GM15510 (cell line): ENCODE results near the gene PEMT.

Experiments used
- POLR2A ChIP-seq: IDR thresholded peaks from 3 replicates; pipeline ENCODE4 v1.6.1; 2011; ENCODE audit warnings: borderline replicate concordance; ENCODE audit not compliant: insufficient read length; ENCODE audit errors: extremely low read depth

PEMT gene

GRCh38 chr17:17535957-17536356 lies 55.6 kb downstream of the PEMT start:
- TF ChIP-seq POLR2A = no peak

- no peak for TF ChIP-seq POLR2A
Measured at GRCh38 chr17:17533901-17534441, 57.5 kb downstream of the PEMT start.

DNA sequence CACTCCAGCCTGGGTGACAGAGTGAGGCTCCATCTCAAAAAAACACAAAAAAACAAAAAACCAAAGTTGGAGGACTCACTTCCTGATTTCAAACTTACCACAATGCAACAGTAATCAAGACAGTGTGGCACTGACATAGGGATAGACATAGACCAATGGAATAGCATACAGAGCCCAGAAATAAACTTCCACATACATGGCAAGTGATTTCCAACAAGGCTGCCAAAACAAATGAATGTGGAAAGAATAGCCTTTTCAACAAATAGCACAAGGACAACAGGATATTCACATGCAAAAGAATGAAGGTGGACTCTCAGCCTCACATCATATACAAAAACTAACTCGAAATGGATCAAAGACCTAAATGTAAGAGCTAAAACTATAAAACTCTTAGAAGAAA lies 58.5 kb downstream of the PEMT start:
- no peak for TF ChIP-seq POLR2A

- TF ChIP-seq POLR2A = no peak
Measured at GRCh38 chr17:17531156-17531555, 60.4 kb downstream of the PEMT start.

- no peak for TF ChIP-seq POLR2A
Measured at GRCh38 chr17:17528696-17529652, 62.5 kb downstream of the PEMT start.

DNA sequence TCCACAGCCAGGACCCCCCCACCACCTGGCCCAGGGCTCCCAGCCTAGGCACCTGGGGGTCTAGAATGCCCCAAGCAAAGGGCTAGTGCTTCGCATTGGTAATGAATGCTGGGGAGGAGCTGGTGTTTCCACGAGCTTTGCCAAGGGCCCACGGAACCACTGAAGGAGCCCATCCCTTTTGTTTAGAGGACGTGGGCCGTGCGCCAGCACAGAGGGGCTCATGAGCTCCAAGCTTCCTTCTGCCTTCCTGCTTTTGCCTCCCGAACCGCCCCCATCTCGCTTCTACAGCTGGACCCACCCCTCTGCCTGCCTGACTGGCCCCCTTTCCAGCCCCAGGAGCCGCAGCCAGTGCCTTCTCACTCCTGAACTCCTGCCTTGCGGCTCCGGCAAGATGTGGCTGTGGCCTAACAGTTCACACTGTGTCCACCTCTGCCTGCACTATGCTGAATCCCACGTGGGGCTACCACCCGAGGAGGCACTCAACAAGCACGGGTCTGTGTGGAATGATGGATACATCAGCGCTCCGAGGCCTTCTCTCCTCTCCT lies 63.5 kb downstream of the PEMT start:
- no peak for TF ChIP-seq POLR2A

GRCh38 chr17:17527534-17527933 lies 64.0 kb downstream of the PEMT start:
- TF ChIP-seq POLR2A = no peak

GRCh38 chr17:17526369-17526768 lies 65.1 kb downstream of the PEMT start:
- TF ChIP-seq POLR2A = no peak

DNA sequence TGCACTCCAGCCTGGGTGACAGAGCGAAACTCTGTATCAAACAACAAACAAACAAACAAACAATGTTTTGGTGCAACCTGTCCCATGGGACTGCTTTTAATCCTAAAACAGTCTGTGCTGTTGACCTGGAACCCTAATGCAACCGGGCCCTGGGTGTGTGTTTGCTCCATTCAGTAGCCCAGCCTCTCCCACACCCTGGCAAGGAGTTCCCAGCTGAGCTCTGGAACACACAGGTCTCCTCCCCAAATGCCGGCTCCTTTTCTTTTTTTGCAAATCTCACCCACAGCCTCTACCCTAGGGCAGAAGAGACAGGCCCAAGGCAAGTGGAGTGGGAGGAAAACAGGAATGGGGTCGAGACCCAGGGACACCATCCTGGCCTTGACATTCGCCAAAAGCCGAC lies 65.6 kb downstream of the PEMT start:
- TF ChIP-seq POLR2A = no peak

DNA sequence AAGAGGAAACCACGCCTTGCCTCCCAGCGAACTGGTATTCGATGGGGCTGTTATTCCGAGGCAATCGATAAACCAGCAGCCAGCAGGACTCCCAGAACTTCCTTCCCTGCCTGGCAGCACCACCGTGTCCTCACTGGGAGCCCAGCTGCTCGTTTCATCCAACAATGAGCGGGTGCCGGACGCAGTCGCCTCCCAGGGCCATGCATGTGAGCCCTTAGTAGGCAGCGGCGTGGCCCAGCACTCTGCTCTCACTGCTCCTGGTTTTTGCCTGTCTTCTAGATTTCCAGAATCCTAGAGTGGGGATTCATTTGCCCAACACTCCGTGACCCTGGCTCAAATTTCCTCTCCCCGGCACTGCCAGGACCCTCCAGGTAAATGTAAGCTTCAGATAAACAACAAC lies 66.2 kb downstream of the PEMT start:
- no peak for TF ChIP-seq POLR2A

DNA sequence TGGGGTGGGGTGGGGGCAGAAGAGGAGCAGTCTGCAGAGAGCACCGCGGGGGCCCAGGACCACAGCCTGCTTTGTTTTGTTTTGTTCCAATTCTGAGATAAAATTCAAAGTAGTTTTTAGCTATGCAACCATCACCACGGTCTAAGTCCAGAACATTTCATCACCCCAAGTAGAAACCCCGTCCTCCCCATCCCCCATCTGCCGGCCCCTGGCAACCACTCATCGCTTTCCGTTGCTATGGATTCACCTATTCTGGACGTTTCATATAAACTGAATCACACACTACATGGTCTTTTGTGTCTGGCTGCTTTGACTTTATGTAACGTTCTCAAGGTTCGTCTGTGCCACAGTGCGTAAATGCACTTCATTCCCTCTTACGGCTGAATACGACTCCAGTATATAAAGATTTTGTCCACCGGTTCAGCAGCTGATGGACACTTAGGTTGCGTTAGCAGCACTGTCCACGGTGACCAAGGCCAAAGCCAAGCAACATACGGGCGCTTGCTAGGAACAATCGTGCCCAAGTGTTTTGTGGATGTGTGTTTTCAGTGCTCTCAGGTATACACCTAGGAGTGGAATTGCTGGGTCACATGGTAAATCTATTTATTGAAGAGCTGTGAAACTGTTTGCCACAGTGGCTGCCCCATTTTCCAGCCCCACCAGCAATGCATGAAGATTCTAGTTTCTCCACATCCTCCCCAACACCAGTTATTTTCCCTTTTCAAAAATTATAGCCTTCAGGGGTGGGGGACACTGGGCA lies 67.6 kb downstream of the PEMT start:
- TF ChIP-seq POLR2A = no peak

DNA sequence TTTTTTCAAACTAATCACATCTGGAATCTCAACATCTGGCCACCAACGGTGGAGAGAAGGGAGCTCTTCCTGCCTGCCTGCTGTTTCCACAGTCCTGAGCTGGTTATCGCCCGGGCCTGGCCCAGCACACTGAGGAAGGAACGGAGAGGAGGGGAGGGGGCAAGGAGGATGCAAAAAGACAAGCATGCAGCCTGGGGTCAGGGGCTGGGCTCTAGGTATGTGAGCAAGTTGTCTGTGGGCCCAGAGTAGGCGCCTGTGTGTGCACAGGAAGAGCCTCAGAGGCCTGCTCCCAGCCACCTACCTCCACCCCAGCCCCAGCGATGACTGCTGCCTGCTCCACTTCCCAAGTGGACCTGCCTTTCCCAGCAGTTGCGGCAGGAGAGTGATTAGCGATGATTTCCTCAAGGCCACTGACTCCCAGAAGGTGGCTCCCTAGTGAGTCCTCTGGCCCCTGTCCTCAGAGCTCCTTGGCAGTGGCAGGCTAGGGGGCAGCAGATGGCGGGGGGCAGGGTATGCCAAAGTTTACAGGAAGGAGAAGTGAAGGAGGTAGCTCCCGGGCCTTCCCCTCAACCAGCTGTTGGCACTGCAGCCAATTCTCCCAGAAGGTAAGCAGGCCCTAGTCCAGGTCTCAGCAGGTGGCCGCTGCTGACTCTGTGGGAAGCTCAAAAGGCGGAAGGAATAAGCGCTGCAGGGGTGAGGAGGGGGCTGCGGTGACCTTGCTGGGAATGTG lies 68.3 kb downstream of the PEMT start:
- TF ChIP-seq POLR2A = no peak

- TF ChIP-seq POLR2A = no peak
Measured at GRCh38 chr17:17520599-17521232, 70.8 kb downstream of the PEMT start.

GRCh38 chr17:17519886-17520285 lies 71.6 kb downstream of the PEMT start:
- no peak for TF ChIP-seq POLR2A
